ENCODE data around the gene WNT5B.

- no peak for TF ChIP-seq CTCF (conservative IDR thresholded peaks at IDR 0.05; ENCODE audit: low read length)
- TF ChIP-seq EZH2phosphoT487 (IDR thresholded peaks at IDR 0.05; ENCODE audit: borderline replicate concordance): no peak
Observed at GRCh38 chr12:1692226-1692625, 63.2 kb downstream of the WNT5B start.

All from Loucy (cell line).